Endometrial microvascular endothelial cells (primary cell): ENCODE results near the gene ZNF266. TPM values are rescaled to one million over a fixed set of nuclear protein-coding genes. Genes with fewer than 3 reads are reported as not detected.

Experiments used
- in situ Hi-C: cut with HindIII; loops from 2 replicates; pipeline ENCODE4 v1.10.0; 2017; ENCODE audit warnings: low sequenced_read_pairs, low pct_unique_long_range_greater_than_20kb; ENCODE audit errors: inconsistent ontology term
- total RNA-seq: library from RNA; depleted of rRNA; stranded (reverse); fragments of >200 nt; gene quantifications from one replicate; pipeline ENCODE4 v1.2.3, GENCODE V29; 2015; ENCODE audit errors: inconsistent ontology term

The ZNF266 gene
- 13.0 TPM for total RNA-seq

DNA sequence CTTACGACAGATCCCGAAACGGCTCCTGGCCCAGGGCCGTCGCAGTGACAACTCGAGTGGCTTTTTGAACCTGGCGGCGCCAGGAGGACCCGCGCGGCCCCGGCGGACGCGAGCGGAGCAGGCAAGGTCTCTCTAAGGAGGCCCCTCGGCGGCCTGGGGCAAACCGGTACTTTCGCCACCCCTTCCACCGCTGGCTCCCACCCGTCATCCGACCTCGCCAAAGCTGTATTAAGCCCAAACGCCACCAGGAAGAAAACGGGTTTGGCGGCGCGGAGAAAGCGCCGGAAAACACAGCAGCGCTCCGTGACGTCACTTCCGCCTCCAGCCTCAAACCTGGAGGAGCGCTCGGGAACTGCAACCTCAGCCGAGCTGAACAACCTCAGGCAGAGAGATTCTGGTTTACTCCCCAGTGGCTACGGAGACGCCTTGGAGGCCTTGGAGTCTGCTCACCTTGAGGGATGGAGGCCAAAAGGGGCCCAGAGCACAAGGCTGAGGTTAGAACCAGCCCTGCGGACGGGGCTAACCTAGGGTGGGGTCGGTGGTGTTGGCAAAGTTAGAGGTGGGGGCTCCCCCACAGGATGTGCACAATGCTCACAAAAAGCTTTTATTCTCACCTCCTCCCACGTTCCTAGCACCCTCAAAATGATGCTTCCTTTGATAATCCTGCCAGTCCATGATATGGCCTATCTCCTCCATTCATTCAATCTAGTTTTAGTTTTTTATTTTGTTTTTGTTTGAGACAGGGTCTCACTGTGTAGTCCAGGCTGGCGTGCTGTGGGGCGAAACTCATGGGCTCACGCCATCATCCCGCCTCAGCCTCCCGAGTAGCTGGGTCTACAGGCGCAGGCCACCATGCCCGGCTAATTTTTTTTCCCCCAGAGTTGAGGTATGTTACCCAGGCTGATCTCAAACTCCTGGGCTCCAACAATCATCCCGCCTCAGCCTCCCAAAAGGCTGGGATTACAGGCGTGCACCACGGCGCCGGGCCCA lies at the start of gene ZNF266:
Gene ZNF266 (minus strand): TSS at position 295 of the 990 bp plus-strand sequence. CDS start 15,484 bp downstream, outside the sequence.
- in situ Hi-C loops, result no loop called here

DNA sequence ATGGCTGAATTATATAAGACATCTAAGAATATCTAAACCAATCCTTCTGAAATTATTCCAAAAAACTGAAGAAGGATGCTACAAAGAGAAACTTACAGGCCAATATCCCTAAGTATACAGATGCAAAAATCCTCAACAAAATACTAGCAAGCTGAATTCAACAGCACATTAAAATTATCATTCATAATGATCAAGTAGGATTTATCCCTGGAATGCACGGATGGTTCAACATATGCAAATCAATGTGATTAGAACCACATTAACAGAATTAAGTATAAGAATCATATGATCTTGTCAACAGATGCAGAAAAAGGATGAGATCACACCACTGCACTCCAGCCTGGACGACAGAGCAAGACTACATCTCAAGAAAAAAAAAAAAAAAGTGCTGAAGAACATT lies 49.8 kb upstream of the ZNF266 start:
- in situ Hi-C loops, result no loop called here

GRCh38 chr19:9474975-9475374 lies 39.6 kb upstream of the ZNF266 start:
- in situ Hi-C loops, result no loop called here

GRCh38 chr19:9467161-9467560 lies 31.8 kb upstream of the ZNF266 start:
- in situ Hi-C loops, result no loop called here

DNA sequence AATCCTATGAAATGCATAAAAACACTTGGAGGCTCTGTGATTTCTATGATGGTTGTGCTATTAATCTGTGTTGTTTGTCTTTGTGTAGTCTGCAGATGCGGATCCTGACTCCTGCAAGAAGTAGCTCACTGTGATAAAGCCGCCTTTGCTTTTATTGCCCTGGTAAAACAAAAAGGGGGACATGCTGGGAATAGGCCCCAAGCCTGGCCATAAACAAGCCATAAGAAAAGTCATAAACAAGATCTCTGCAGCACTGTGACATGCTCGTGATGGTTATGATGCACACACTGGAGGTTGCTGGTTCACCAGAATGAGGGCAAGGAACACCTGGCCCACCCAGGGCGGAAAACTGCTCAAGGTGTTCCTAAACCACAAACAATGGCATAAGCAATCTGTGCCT lies 26.6 kb upstream of the ZNF266 start:
- in situ Hi-C loops, result no loop called here

DNA sequence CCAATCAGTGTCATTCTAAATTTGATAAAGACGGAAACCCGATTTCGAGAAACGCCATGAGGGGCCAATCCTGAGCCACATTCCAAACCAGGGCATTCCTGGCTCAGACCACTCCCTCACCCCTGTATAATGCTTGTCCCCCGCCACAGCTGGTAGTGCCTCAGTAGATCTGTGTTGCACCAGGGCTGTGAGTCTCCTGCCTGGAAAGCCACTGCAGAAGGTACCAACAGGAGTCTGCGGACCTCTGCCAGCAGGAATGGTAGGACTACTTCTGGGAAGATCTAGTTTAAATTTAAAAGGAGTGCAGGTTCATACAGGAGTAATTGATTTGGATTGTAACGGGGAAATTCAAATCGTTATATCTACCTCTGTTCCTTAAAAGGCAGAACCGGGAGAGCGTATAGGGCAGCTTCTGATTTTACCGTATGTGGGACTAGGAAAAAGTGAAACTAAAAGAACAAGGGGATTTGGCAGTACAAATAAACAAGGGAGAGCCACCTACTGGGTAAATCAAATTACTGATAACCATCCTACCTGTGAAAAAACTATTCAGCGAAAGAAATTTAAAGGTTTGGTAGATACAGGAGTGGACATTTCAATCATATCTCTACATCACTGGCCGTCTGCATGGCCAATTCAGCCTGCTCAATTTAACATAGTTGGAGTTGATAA lies 20.8 kb upstream of the ZNF266 start:
- in situ Hi-C loops, result no loop called here

- in situ Hi-C loops, result no loop called here
These were observed 18.6 kb upstream of the ZNF266 start for GRCh38 chr19:9453953-9454352.

DNA sequence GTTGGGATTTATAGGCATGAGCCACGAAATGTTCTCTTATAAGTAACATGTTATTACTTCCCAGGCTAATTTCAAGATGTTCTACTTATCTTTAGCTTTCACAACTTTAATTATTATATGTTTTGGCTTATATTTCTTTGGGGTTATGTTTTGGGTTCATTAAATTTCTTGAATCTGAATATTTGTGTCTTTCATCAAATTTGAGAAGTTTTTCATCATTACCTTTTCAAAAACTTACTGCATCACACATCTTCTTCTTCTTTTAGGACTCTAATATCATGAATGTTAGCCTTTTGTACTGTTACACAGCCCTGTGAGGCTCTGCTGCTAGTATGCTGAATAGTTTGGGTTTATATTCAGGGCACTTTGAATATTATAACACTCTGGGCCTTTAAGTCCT lies 9.7 kb upstream of the ZNF266 start:
- in situ Hi-C loops, result no loop called here

- in situ Hi-C loops, result no loop called here
These were observed 985 bp upstream of the ZNF266 start for GRCh38 chr19:9436358-9436757.

DNA sequence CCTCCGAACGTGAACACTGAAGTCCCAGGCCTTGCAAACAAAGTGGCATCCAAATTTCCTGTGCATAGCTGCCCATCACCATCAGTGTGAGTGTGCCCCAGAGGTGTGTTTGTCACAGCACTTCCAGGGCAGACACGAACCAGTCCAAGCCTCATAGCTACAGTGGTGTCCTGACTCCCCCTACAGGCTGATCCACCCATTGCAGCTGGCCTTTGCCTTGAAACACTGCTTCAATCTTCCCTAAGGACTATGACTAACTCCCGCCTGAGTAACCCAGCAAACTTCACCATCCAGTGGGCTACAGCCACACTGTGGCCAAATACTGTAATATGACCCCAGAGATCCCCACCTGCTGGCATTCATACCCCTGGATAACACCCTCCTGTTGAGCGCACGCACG lies 3.9 kb downstream of the ZNF266 start:
- in situ Hi-C loops, result no loop called here

DNA sequence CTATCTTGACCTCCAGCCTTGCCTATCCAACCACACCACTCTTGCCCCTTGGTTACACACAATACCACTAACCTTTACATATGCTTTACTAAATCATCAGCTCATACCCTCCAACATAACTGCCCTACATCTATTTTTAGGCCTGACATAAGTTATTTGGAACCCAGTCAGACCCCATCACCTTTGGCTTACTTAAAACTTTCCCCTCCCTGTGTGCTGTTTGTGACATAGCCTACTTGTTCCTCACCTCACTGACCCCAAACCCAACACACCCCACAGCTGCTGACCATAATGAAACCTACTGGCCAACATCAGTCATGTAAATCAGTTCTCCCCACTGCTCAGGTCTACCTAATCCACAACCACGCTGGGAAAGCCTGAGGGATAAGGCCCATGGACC lies 4.9 kb downstream of the ZNF266 start:
- in situ Hi-C loops, result no loop called here

GRCh38 chr19:9427941-9428340 lies 7.4 kb downstream of the ZNF266 start:
- in situ Hi-C loops, result no loop called here

GRCh38 chr19:9413240-9413954 lies 22.0 kb downstream of the ZNF266 start:
- in situ Hi-C loops, result no loop called here

DNA sequence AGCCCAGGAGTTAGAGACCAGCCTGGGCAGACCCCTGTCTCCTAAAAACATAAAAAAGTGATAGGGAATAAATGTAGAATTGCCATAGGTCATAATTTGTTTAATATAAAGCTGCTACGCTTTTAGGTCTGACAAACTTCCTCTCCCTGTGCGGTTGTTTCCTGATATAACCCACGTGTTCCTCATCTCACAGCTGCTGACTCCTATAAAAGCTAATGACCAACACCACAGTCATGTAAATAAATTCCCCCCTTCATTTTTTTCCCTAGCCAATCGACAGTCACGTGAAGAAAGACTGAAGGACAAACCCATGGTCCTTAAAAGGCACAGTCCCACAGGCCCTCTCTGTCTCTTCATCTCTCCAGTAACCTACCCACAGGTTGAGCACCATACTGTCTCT lies 27.5 kb downstream of the ZNF266 start:
- in situ Hi-C loops, result no loop called here

DNA sequence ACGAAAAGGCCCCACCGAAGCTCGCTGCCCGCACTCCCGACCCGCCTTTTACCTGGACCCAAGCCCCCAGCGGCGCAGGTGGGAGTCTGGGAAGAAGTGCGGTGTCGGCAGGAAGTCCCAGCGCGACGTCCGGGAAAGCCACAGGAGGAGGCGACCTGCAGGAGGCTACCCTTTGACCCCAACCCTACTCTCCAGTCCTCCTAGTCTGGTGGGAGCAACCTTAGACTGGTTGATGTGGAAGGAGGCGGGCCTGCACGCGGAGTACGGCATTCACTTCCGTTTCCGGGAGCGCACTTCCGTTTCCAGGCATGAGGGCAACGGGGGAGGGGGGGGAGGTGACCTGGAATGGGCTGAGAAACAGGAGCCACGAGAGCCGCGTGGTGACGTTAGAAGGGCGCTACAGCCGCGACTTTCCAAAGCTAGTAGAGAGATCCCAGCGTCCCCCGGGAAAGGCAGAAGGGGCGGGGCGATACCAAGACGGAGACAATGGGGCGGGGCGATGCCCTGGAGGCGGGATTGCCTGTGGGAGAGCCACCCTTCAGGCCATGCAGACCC lies 28.5 kb downstream of the ZNF266 start:
- in situ Hi-C loops, result no loop called here

- in situ Hi-C loops, result no loop called here
These were observed 54.0 kb downstream of the ZNF266 start for GRCh38 chr19:9381361-9381785.

DNA sequence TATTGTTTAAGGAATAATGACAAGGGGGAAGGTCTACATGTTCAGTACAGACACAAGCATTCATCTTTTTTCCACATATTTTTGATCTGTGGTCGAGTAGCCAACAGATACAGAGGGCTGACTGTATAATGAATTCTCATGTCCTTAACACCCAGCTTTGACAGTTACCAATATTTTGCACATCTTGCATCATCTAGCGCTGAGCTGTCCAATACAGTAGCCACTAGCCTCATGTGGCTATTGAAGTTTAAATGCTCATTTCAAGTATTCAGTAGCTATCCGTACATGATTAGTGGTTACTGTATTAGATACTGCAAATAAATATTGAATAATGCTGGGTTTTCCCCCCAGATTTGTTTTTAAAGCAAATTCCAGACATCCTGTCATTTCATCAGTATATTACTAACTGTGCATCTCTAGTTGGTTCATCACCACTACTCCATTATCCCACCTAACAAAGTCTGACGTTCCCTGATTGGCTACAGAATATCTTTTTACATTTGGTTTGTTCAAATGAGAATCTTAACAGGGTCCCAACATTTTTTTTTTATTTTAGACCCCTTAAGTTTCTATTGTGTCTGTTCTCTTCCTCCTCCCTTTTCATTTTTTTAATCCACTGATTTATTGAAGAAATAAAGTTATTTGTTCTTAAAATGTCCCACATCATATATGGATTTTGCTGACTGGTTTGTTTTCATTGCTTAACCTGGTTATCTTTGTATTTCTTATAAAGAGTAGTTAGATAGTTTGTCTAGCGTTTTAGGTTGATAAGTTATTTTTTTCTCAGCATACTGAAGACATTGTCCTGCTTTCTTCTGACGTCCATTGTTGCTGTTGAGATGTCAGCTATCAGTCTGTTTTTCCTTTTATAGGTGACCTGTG lies 64.4 kb downstream of the ZNF266 start:
- in situ Hi-C loops, result no loop called here

DNA sequence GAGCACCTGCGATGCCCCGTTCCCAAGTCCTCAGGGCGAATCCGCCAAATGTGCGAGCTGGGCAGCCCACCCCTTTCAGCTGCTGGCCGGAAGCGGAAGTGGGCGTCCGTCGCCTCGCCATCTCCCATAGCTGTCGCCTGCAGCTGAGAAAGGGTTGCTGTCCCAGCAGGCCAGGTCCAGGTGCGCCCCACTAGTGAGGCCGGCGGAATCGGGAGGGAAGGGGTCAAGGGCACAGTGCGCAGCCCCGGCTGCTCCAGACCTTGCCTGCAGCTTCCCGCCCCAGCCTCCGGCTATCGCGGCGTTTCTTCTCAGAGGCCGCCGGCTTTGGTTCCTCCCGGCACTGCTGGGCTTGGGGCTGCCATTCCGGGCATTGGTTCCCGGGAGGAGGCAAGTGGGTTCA lies 72.5 kb downstream of the ZNF266 start, which contains the start of gene ZNF177:
Gene ZNF177 (plus strand): TSS at position 109 of the 400 bp plus-strand sequence. CDS start 15,299 bp downstream, outside the sequence.
- in situ Hi-C loops, result no loop called here
